GM19099 (cell line): ENCODE data around the gene ALOX5.

Experiments
- POLR2A ChIP-seq: IDR thresholded peaks from 3 replicates; pipeline ENCODE4 v1.6.1; 2011; ENCODE audit warnings: low read depth; ENCODE audit not compliant: insufficient read length; ENCODE audit errors: extremely low read depth

Gene ALOX5

GRCh38 chr10:45373576-45374349 is at the start of gene ALOX5:
ALOX5 (plus strand) TSS chr10:45374216; CDS start chr10:45374280, 64 bp downstream.
- peak; percentile 71 for TF ChIP-seq POLR2A

- no peak for TF ChIP-seq POLR2A
Measured at GRCh38 chr10:45325116-45325515, 48.9 kb upstream of the ALOX5 start.

- TF ChIP-seq POLR2A, result no peak
Measured at GRCh38 chr10:45339894-45340293, 34.1 kb upstream of the ALOX5 start.

GRCh38 chr10:45353186-45353585 is 20.8 kb upstream of the ALOX5 start:
- TF ChIP-seq POLR2A, result no peak

- no peak for TF ChIP-seq POLR2A
Measured at GRCh38 chr10:45354261-45354660, 19.8 kb upstream of the ALOX5 start.

DNA sequence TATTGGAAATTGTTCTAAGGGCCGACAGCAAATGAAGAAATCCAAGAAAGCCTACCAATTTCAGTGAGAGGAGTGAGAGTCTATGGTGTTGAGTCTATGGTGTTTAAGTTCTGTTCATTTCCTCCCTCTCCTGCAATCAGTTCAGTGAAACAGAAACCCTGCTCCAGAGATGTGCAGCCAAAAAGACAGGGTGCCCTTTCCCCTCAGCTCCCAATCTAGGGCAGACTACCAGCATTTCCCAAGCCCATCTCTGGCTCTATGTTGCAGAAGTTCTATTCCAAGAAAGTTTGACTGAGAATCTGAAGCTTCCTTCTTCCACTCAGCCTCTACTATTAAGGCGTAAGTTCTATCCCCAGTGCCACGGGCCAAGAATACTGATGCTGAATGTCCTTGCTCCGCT is 18.5 kb upstream of the ALOX5 start:
- TF ChIP-seq POLR2A, result no peak

DNA sequence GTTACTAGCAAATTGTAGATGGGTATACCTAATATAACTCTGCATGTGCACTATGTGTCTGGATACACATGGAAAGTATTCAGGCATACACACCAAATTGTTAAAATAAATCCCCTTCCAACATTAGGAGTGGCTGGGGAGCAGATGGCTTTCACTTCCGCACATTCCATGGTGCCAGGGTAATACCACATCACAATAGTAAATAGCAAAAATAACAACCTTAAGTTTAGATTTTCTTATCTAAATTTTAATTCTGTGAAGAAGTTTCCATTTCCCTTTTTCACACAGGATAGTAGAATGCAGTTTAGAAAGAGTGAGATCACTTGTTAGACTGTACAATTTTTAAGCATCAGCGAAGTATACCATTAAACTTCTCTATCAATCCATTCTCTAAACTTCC is 5.8 kb upstream of the ALOX5 start:
- no peak for TF ChIP-seq POLR2A

DNA sequence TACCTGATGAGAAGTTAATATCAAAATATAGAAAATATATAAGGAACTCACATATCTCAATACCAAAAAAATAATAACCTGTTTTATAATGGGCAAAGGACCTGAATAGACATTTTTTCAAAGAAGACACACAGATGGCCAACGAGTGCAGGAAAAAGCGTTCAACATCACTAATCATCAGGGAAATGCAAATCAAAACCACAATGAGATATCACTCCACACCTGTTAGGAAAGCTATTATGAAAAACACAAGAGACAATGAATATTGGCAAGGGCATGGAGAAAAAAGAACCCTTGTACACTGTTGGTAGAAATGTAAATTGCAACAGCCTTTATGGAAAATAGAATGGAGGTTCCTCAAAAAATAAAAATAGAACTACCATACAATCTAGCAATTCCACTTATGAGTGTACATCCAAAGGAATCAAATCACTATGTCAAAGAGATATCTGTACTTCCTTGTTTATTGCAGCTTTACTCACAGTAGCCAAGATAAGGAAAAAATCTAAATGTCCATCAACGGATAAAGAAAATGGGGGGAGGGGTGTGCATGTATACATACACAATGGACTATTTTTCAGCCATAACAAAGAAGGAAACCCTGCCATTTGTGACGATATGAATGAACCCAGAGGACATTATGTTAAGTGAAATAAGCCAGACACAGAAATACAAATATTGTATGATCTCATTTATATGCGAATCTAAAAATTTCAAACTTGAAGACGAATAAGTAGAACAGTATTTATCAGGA is 3.6 kb upstream of the ALOX5 start:
- no peak for TF ChIP-seq POLR2A

- no peak for TF ChIP-seq POLR2A
Measured at GRCh38 chr10:45371560-45371959, 2.5 kb upstream of the ALOX5 start.

GRCh38 chr10:45372251-45372951 is 1.6 kb upstream of the ALOX5 start:
- no peak for TF ChIP-seq POLR2A

- TF ChIP-seq POLR2A, result peak; percentile 44
Measured at GRCh38 chr10:45373003-45373575, 927 bp upstream of the ALOX5 start.

DNA sequence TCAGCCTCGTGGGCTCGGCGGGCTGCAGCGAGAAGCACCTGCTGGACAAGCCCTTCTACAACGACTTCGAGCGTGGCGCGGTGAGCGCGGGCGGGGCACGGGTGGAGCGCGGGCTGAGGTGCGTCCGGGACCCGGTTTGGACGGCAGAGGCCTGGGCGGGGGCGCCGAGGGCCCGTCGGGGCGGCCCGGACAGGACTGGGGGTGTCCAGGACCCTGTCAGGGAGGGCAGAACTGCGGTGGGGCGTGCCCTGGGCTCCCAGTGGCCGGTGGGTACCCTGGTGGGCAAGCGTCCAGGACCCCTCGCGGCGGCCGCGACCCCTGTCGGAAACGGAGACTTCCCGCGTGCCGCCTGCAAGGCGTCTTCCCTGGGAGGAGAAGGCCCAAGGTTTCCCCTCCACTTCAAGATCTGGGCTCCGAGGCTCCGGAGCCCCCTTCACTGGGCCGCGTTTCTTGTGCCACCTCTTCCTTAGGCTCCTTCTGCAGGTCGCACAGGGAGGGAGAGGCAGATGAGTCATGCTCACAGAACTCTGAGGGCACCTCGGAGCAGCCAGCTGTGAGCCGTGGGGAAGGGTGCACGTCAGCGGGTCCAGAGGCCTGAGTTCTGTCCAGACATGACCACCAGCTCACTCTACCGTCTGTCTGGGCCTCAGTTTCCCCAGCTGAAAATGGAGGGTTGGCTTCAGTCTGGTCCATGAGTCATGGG is 485 bp downstream of the ALOX5 start:
- TF ChIP-seq POLR2A, result peak; percentile 13

DNA sequence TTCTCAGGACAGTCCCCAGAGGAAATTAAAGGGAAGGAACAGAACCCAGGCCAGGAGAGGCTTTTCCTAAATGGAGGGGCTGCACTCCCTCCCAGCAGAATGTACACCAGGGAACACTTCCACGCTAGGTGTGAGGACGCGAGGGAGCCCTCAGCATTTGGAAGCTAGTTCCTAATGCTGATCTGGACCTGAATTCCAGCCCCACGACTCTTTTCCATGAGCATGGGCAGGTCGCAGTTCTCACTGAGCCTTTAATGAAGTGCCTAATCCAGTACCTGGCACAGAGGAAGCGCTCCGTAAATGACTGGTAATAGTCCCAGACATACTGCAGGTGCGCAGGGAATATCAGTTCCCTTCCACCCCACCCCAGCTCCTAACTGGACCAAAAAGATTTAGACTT is 1.1 kb downstream of the ALOX5 start:
- no peak for TF ChIP-seq POLR2A

DNA sequence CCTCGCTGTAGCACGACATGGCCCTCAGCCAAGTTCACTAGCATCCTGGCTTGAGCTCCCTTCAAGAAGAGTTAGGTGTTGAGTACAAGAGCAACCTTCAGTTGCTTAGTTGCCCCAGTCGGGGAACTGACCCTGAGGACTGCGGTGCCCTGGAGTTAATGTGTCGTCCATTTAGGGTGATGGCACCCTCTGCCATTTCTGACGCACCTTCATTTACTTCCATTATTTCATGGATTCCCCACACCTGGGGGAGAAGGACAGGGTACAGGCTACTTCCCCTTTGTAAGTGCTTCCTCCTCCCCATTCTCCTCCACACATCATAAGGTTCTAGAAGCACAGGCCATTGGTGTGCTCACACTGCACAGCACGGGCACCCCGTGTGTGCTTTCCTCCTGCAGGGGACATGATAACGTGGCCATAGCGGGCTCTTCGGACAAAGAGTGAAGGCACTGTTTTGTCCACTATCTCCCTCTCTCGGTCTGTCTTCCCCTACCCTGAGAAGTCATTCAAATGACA is 1.8 kb downstream of the ALOX5 start:
- TF ChIP-seq POLR2A, result peak; percentile 25
